H1 (cell line): ENCODE results near the gene IVNS1ABP. TPM values are rescaled to one million over a fixed set of nuclear protein-coding genes. Genes with fewer than 3 reads are reported as not detected.
A peak's percentile ranks its signal among the peaks of the same experiment; 100 is the strongest.

ENCODE experiments used
- CTCF ChIA-PET: fragments of 300-600 bp; sonication (Branson Sonifier 250); formaldehyde crosslinking; loops from one replicate; lab custom pipeline; 2021; ENCODE audit not compliant: partially characterized antibody; lab: Charles Lee
- POLR2A ChIA-PET: fragments of 300-600 bp; sonication (Branson Sonifier 250); formaldehyde crosslinking; loops from one replicate; lab custom pipeline; 2021; ENCODE audit warnings: inconsistent platforms; ENCODE audit not compliant: partially characterized antibody; lab: Charles Lee
- DNase-seq, 2 experiments: peaks; one replicate each; pipeline versions ENCODE4 v3.0.0 to v3.0.0-alpha.2; 2010 to 2022; ENCODE audit warnings: low spot score in 2 of 2, low read depth in 1 of 2, mixed read lengths in 1 of 2
- FAIRE-seq: peaks from 2 replicates; lab custom pipeline; 2011; peaks lifted over from hg19 to GRCh38; lab: Jason Lieb, UNC
- H2AFZ ChIP-seq: 2 replicates; pipeline ENCODE4 v1.8.1; 2012; ENCODE audit warnings: low read length, inconsistent platforms
- H2AK5ac ChIP-seq: 2 replicates; pipeline ENCODE4 v1.6.1; 2013; ENCODE audit warnings: low read depth, low read length
- H2BK120ac ChIP-seq: replicated peaks from 2 replicates; pipeline ENCODE3; 2013; ENCODE audit warnings: low read depth, low read length, inconsistent platforms
- H2BK12ac ChIP-seq: 2 replicates; pipeline ENCODE4 v1.6.1; 2013; ENCODE audit warnings: low read depth, low read length
- H2BK15ac ChIP-seq: 2 replicates; pipeline ENCODE4 v1.6.1; 2013; ENCODE audit warnings: low read length
- H2BK20ac ChIP-seq: 2 replicates; pipeline ENCODE4 v1.6.1; 2013; ENCODE audit warnings: low read length
- H2BK5ac ChIP-seq: 2 replicates; pipeline ENCODE4 v1.6.1; 2013; ENCODE audit warnings: low read depth, low read length
- H3K14ac ChIP-seq: 2 replicates; pipeline ENCODE4 v1.6.1; 2013; ENCODE audit warnings: inconsistent platforms; ENCODE audit not compliant: insufficient read length
- H3K18ac ChIP-seq: 2 replicates; pipeline ENCODE4 v1.6.1; 2013; ENCODE audit warnings: low read length; ENCODE audit errors: extremely low read depth
- H3K23ac ChIP-seq: 2 replicates; pipeline ENCODE4 v1.6.1; 2013; ENCODE audit warnings: inconsistent platforms; ENCODE audit not compliant: insufficient read length
- H3K23me2 ChIP-seq: 2 replicates; pipeline ENCODE4 v1.6.1; 2013; ENCODE audit warnings: low read depth, low read length
- H3K27ac ChIP-seq: 2 replicates; pipeline ENCODE4 v1.6.1; 2011; ENCODE audit warnings: low read depth, low read length, inconsistent platforms
- H3K27me3 ChIP-seq, 4 experiments: replicated peaks in 1 of 4; 1 replicate in 1 of 4; 2 replicates in 3 of 4; pipeline versions ENCODE4 v1.6.1 to v1.8.1; 2011 to 2013; ENCODE audit warnings: low read length in 3 of 4, mild to moderate bottlenecking in 3 of 4, inconsistent platforms in 2 of 4, mixed read lengths in 2 of 4, moderate library complexity in 1 of 4; ENCODE audit not compliant: control insufficient read depth in 3 of 4, insufficient read depth in 3 of 4; ENCODE audit errors: extremely low read depth in 1 of 4
- H3K36me3 ChIP-seq, 4 experiments: 2 replicates each; pipeline versions ENCODE4 v1.6.1 to v1.8.1; 2011 to 2013; ENCODE audit warnings: mild to moderate bottlenecking in 4 of 4, low read length in 3 of 4, moderate library complexity in 2 of 4, control low read depth in 1 of 4, inconsistent platforms in 1 of 4; ENCODE audit not compliant: insufficient read depth in 4 of 4, control insufficient read depth in 2 of 4
- H3K4ac ChIP-seq: replicated peaks from 2 replicates; pipeline ENCODE3; 2013; ENCODE audit warnings: low read length, low read depth, mixed read lengths, inconsistent platforms; ENCODE audit not compliant: insufficient read length
- H3K4me1 ChIP-seq, 4 experiments: replicated peaks in 1 of 4; 1 replicate in 1 of 4; 2 replicates in 3 of 4; pipeline versions ENCODE4 v1.6.1 to v1.8.1; 2011 to 2013; ENCODE audit warnings: low read length in 3 of 4, inconsistent platforms in 2 of 4, mixed read lengths in 1 of 4; ENCODE audit not compliant: insufficient read depth in 4 of 4, control insufficient read depth in 3 of 4
- H3K4me2 ChIP-seq, 2 experiments: 2 replicates each; pipeline versions ENCODE4 v1.6.1 to v1.8.1; 2011 to 2013; ENCODE audit warnings: low read depth in 2 of 2, low read length in 2 of 2, control low read depth in 1 of 2, inconsistent platforms in 1 of 2, mild to moderate bottlenecking in 1 of 2; ENCODE audit not compliant: insufficient read depth in 1 of 2
- H3K4me3 ChIP-seq, 4 experiments: fragments of 200-600, 300-600 bp in 1 of 4; sonication (generic), shearing (Covaris generic), sonication (Bioruptor Twin) in 1 of 4; 2 replicates each; pipeline versions ENCODE4 v1.5.1 to v1.8.1; 2011 to 2016; ENCODE audit warnings: low read length in 4 of 4, low read depth in 3 of 4, control low read depth in 2 of 4, inconsistent platforms in 2 of 4, mild to moderate bottlenecking in 2 of 4, mixed read lengths in 1 of 4, moderate library complexity in 1 of 4; ENCODE audit not compliant: insufficient read depth in 2 of 4; ENCODE audit errors: extremely low read depth in 1 of 4
- H3K56ac ChIP-seq: replicated peaks from 2 replicates; pipeline ENCODE3; 2013; ENCODE audit warnings: low read depth, mild to moderate bottlenecking, mixed read lengths, low read length, inconsistent platforms; ENCODE audit not compliant: insufficient read length
- H3K79me1 ChIP-seq: 2 replicates; pipeline ENCODE4 v1.6.1; 2013; ENCODE audit warnings: low read depth, low read length, control low read depth
- H3K79me2 ChIP-seq, 2 experiments: 2 replicates each; pipeline versions ENCODE4 v1.6.1 to v1.8.1; 2012 to 2013; ENCODE audit warnings: low read length in 2 of 2, mild to moderate bottlenecking in 2 of 2, inconsistent platforms in 1 of 2; ENCODE audit not compliant: insufficient read depth in 2 of 2, control insufficient read depth in 1 of 2
- H3K9ac ChIP-seq, 4 experiments: replicated peaks in 1 of 4; 1 replicate in 1 of 4; 2 replicates in 3 of 4; pipeline versions ENCODE4 v1.6.1 to v1.8.1; 2011 to 2013; ENCODE audit warnings: low read depth in 3 of 4, low read length in 3 of 4, control low read depth in 2 of 4, mild to moderate bottlenecking in 2 of 4, moderate library complexity in 2 of 4, inconsistent platforms in 1 of 4; ENCODE audit errors: extremely low read depth in 1 of 4
- H3K9me3 ChIP-seq, 2 experiments: 2 replicates each; pipeline versions ENCODE4 v1.6.1 to v1.8.1; 2012 to 2013; ENCODE audit warnings: mild to moderate bottlenecking in 2 of 2, moderate library complexity in 2 of 2, control low read depth in 1 of 2, inconsistent platforms in 1 of 2, low read depth in 1 of 2, low read length in 1 of 2, mixed read lengths in 1 of 2; ENCODE audit not compliant: insufficient read depth in 2 of 2
- H4K20me1 ChIP-seq, 2 experiments: replicated peaks in 1 of 2; 2 replicates each; pipeline versions ENCODE3 to v1.8.1; 2011 to 2013; ENCODE audit warnings: inconsistent platforms in 2 of 2, low read length in 2 of 2, mild to moderate bottlenecking in 1 of 2; ENCODE audit not compliant: insufficient read depth in 2 of 2, control insufficient read depth in 1 of 2
- H4K5ac ChIP-seq: 2 replicates; pipeline ENCODE4 v1.6.1; 2013; ENCODE audit warnings: low read length, low read depth, mixed read lengths, inconsistent platforms; ENCODE audit not compliant: insufficient read length
- H4K8ac ChIP-seq: 2 replicates; pipeline ENCODE4 v1.8.0; 2013; ENCODE audit warnings: mild to moderate bottlenecking, moderate library complexity, low read length, inconsistent platforms; ENCODE audit not compliant: insufficient read depth; ENCODE audit errors: extremely low read depth
- H4K91ac ChIP-seq: replicated peaks from 2 replicates; pipeline ENCODE3; 2013; ENCODE audit warnings: low read length, mixed read lengths, inconsistent platforms; ENCODE audit not compliant: insufficient read length
- EP300 ChIP-seq, 2 experiments: IDR thresholded peaks; 1 replicate in 1 of 2; 2 replicates in 1 of 2; pipeline ENCODE4 v1.6.1; 2011 to 2012; ENCODE audit warnings: low read depth in 2 of 2, low read length in 2 of 2, mild to moderate bottlenecking in 2 of 2, borderline replicate concordance in 1 of 2, inconsistent platforms in 1 of 2, moderate library complexity in 1 of 2
- EZH2 ChIP-seq: fragments of 200-600 bp; sonication (generic); IDR thresholded peaks from 2 replicates; pipeline ENCODE4 v1.7.1; 2012; ENCODE audit warnings: low read depth, mild to moderate bottlenecking, moderate library complexity, low read length, inconsistent platforms; ENCODE audit not compliant: severe bottlenecking
- HDAC2 ChIP-seq, 2 experiments: fragments of 300-600 bp in 1 of 2; sonication (generic) in 1 of 2; IDR thresholded peaks; 2 replicates each; pipeline ENCODE4 v1.6.1; 2011 to 2012; ENCODE audit warnings: low read depth in 2 of 2, low read length in 2 of 2, mild to moderate bottlenecking in 2 of 2, moderate library complexity in 2 of 2, borderline replicate concordance in 1 of 2, inconsistent platforms in 1 of 2
- JUN ChIP-seq: IDR thresholded peaks from 2 replicates; pipeline ENCODE4 v1.6.1; 2011; ENCODE audit warnings: low read depth, mild to moderate bottlenecking, improper control_type of control experiment, low read length
- JUND ChIP-seq: IDR thresholded peaks from 2 replicates; pipeline ENCODE4 v1.6.1; 2011; ENCODE audit warnings: mild to moderate bottlenecking, improper control_type of control experiment, low read length
- NANOG ChIP-seq: IDR thresholded peaks from 2 replicates; pipeline ENCODE4 v1.6.1; 2011; ENCODE audit warnings: low read length, low read depth, mild to moderate bottlenecking, inconsistent platforms; ENCODE audit not compliant: insufficient read depth, poor library complexity, severe bottlenecking
- NRF1 ChIP-seq: IDR thresholded peaks from 2 replicates; pipeline ENCODE4 v1.6.1; 2011; ENCODE audit warnings: mild to moderate bottlenecking, low read depth, low read length, improper control_type of control experiment
- POU5F1 ChIP-seq: IDR thresholded peaks from 2 replicates; pipeline ENCODE4 v1.6.1; 2011; ENCODE audit warnings: low read depth, mild to moderate bottlenecking, low read length, moderate library complexity
- RFX5 ChIP-seq: IDR thresholded peaks from 2 replicates; pipeline ENCODE4 v1.6.1; 2011; ENCODE audit warnings: low read depth, low read length, improper control_type of control experiment, borderline replicate concordance
- SRF ChIP-seq: IDR thresholded peaks from 2 replicates; pipeline ENCODE4 v1.6.1; 2011; ENCODE audit warnings: mild to moderate bottlenecking, low read depth, low read length, moderate library complexity
- TCF12 ChIP-seq: IDR thresholded peaks from 2 replicates; pipeline ENCODE4 v1.6.1; 2011; ENCODE audit warnings: low read depth, mild to moderate bottlenecking, low read length
- TEAD4 ChIP-seq: IDR thresholded peaks from 2 replicates; pipeline ENCODE4 v1.6.1; 2012; ENCODE audit warnings: low read depth, low read length, inconsistent platforms, mixed read lengths
- WGBS, 2 experiments: shearing (Covaris generic) in 1 of 2; methylation state at CpG; one replicate each; pipeline versions ENCODE4 v1.1.6 to v1.1.7; 2013 to 2015; ENCODE audit warnings: low lambda C conversion rate in 2 of 2, mixed read lengths in 2 of 2, inconsistent platforms in 1 of 2, low coverage in 1 of 2, missing lambda C conversion rate in 1 of 2; ENCODE audit not compliant: insufficient replicate concordance in 2 of 2, insufficient coverage in 1 of 2, insufficient read length in 1 of 2; ENCODE audit errors: extremely low coverage in 1 of 2, missing lambda C conversion rate in 1 of 2; 5-methylcytosine and 5-hydroxymethylcytosine counted together
- polyA plus RNA-seq, 7 experiments: library from polyadenylated mRNA; depleted of rRNA in 3 of 7; stranded (reverse) in 5 of 7; unstranded in 2 of 7; fragments of >200 nt in 5 of 7; fragments of 200-250 nt in 2 of 7; gene quantifications; 1 replicate in 5 of 7; 2 replicates in 1 of 7; 4 replicates in 1 of 7; pipeline versions ENCODE4 v1.2.1 to v1.2.3, GENCODE V29; 2011 to 2013; ENCODE audit warnings: missing spikeins in 2 of 7, mixed read lengths in 2 of 7
- total RNA-seq: library from RNA; stranded (reverse); fragmentation: NEBNext Ultra II Directional; extraction: Animal tissue kit (Norgen Biotek cat#: 25700); gene quantifications from 2 replicates; pipeline ENCODE4 v1.2.1, GENCODE V29; 2021

IVNS1ABP gene
- total and polyA plus RNA-seq, 2 of the 8 experiments (the other 6 are each of a cell fraction or from before 2014, with no cell fraction given): 65.9 to 189 TPM

DNA sequence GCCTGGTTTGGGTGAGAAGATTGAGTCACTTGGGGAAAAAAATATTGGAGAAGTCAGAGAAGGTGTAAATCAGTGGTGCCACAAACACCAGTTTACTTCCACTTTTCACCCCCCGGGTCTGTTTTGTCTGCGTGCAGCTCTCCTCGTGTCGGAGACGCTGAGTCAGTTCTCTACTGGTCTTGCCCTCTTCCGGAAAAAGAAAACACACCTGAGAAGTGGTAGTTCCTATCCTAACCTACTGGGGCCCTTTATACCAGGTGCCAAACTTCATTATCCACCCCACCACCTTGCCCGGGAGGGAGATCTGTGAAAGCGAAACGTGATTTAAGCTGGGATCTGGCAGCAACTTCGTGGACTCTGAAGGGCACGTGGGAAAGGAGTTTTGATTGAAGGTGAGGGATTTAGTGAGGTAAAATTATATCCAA, 855 bp upstream of the IVNS1ABP start:
- H3K36me3 ChIP-seq: peaks cover 0 to 4% (median 0%) of the 10 kb centered on the region in 4 experiments; a peak in 1 of 8 replicates
- peak overlapping the region; percentile 82; the same call in 1 of the 2 replicates for H2BK12ac ChIP-seq
- peak overlapping the region; percentile 57 to 83 (median 65) for H3K9ac ChIP-seq
- H3K23me2 ChIP-seq: peaks cover 11% of the 10 kb centered on the region
- peaks cover 0 to 4% (median 3%) of the 10 kb centered on the region in 4 experiments; a peak in 5 of 7 replicates for H3K4me1 ChIP-seq
- FAIRE-seq (no peak), DNase-seq (no peak)
- H2BK20ac ChIP-seq: no peak overlapping the region
- POLR2A ChIA-PET: interaction anchor here (1.0 to 2.6 kb wide), 5 partner anchors 9 to 278 kb away, joined by 4 to 8 read pairs (median 7); no protein-coding TSS in a partner anchor
- no peak overlapping the region for H2AK5ac ChIP-seq
- CTCF ChIA-PET: interaction anchor here (0.6 to 4.1 kb wide), 17 partner anchors 10 to 922 kb away, joined by 3 to 32 read pairs (median 3); no protein-coding TSS in a partner anchor
- peak overlapping the region; percentile 38 to 97 (median 40); a peak in 7 of 8 replicates for H3K4me3 ChIP-seq
- H3K9me3 ChIP-seq: peaks cover 0 to 7% of the 10 kb centered on the region in 2 experiments; a peak in 1 of 4 replicates
- H2BK15ac ChIP-seq: no peak overlapping the region
- peak overlapping the region; percentile 77 for H3K56ac ChIP-seq
- H3K23ac ChIP-seq: no peak overlapping the region
- H3K27ac ChIP-seq: peak overlapping the region; percentile 92
- H4K8ac ChIP-seq: peak overlapping the region; percentile 98; the same call in 1 of the 2 replicates
- H4K5ac ChIP-seq: peak overlapping the region; percentile 96
- 56% methylated on average over 11 of the region's 11 CpGs; no CpG with 5 or more reads in 1 of the 2 experiments for WGBS, 2 experiments
- peaks cover 30 to 41% of the 10 kb centered on the region in 2 experiments for H3K79me2 ChIP-seq
- H2BK120ac ChIP-seq: peak overlapping the region; percentile 5
- H4K20me1 ChIP-seq: peaks cover 9 to 13% of the 10 kb centered on the region in 2 experiments
- H3K14ac ChIP-seq: no peak overlapping the region
- peak overlapping the region; percentile 86 to 95 for H3K4me2 ChIP-seq
- H3K79me1 ChIP-seq: no peaks in the 10 kb centered on the region
- no peaks in the 10 kb centered on the region for H3K27me3 ChIP-seq
- peak overlapping the region; percentile 96 for H2AFZ ChIP-seq
- peak overlapping the region; percentile 71; the same call in 1 of the 2 replicates for H3K18ac ChIP-seq
- H3K4ac ChIP-seq: peak overlapping the region; percentile 71
- H4K91ac ChIP-seq: peak overlapping the region; percentile 72
- peak overlapping the region; percentile 91 for H2BK5ac ChIP-seq
- no peak for TF ChIP-seq TEAD4
- TF ChIP-seq EP300 (IDR thresholded peaks at IDR 0.05; ENCODE audit: borderline replicate concordance in 1 of 2, low read depth in 2 of 2, low read length in 2 of 2): no peak
- TF ChIP-seq JUN: no peak
- no peak for TF ChIP-seq RFX5
- TF ChIP-seq EZH2: no peak
- 0 out of 2 replicates have a peak, but pooled peaks have one; percentile 47 for TF ChIP-seq TCF12
- TF ChIP-seq SRF: no peak
- no peak for TF ChIP-seq HDAC2 (IDR thresholded peaks at IDR 0.05; ENCODE audit: borderline replicate concordance in 1 of 2, low read depth in 2 of 2, low read length in 2 of 2)
- no peak for TF ChIP-seq POU5F1
- no peak for TF ChIP-seq JUND
- no peak for TF ChIP-seq NRF1
- TF ChIP-seq NANOG: no peak
